Measurements from ENCODE around the gene TMTC2. TPM values are rescaled to one million over a fixed set of nuclear protein-coding genes. Genes with fewer than 3 reads are reported as not detected.

The TMTC2 gene
- total RNA-seq, 1 donor from 2014 or later, result 25.5 TPM

DNA sequence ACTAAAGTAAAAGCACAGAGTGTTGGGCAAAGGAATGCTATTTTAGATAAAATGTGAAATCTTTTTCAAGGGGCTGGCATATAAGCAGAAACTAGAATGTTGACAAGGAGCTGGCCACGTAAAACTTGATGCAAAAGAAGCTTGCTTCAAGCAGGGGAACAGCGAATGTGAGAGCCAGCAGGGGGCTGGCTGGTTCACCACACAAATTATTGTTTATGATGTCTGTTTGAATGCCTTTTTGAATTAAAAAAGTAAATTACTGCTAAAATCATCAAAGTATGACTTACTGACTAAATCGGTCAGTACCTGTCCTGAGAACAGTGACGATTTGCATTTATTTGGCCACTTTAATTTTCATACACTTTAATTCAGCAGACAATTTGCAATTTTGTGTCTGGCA is 38.9 kb upstream of the TMTC2 start:
- H3K9me3 ChIP-seq (ENCODE audit: low read depth), result no peaks in the 10 kb centered on the region
- H3K4me3 Mint-ChIP-seq, result no peak overlapping the region
- H3K36me3 Mint-ChIP-seq, result no peaks in the 10 kb centered on the region
- peaks cover 7% of the 10 kb centered on the region for H3K4me1 ChIP-seq
- peak overlapping the region; percentile 64 for H2AFZ ChIP-seq (replicated peaks)
- peaks cover 12% of the 10 kb centered on the region for H3K4me1 Mint-ChIP-seq
- H4K20me1 ChIP-seq (ENCODE audit: low read depth), result no peaks in the 10 kb centered on the region
- H3K9me3 Mint-ChIP-seq, result no peaks in the 10 kb centered on the region
- no peak overlapping the region for H3K4me2 ChIP-seq
- no peaks in the 10 kb centered on the region for H3K36me3 ChIP-seq
- H3K79me2 ChIP-seq (ENCODE audit: low read depth), result no peaks in the 10 kb centered on the region
- DNase-seq (ENCODE audit: low spot score), result no peak
- H3K27ac Mint-ChIP-seq, result no peak overlapping the region
- H3K27me3 ChIP-seq, result no peaks in the 10 kb centered on the region
- no peak overlapping the region for H3K9ac ChIP-seq
- no peaks in the 10 kb centered on the region for H3F3A ChIP-seq (ENCODE audit: low read depth)
- TF ChIP-seq, protein P1, sequence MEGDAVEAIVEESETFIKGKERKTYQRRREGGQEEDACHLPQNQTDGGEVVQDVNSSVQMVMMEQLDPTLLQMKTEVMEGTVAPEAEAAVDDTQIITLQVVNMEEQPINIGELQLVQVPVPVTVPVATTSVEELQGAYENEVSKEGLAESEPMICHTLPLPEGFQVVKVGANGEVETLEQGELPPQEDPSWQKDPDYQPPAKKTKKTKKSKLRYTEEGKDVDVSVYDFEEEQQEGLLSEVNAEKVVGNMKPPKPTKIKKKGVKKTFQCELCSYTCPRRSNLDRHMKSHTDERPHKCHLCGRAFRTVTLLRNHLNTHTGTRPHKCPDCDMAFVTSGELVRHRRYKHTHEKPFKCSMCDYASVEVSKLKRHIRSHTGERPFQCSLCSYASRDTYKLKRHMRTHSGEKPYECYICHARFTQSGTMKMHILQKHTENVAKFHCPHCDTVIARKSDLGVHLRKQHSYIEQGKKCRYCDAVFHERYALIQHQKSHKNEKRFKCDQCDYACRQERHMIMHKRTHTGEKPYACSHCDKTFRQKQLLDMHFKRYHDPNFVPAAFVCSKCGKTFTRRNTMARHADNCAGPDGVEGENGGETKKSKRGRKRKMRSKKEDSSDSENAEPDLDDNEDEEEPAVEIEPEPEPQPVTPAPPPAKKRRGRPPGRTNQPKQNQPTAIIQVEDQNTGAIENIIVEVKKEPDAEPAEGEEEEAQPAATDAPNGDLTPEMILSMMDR (IDR thresholded peaks at IDR 0.05), result no peak
- no peak for TF ChIP-seq EZH2phosphoT487 (IDR thresholded peaks at IDR 0.05)
- TF ChIP-seq EZH2 (IDR thresholded peaks at IDR 0.05), result no peak
- no peak overlapping the region for H3K27ac ChIP-seq
- H3K4me3 ChIP-seq, result no peak overlapping the region
- H3K27me3 Mint-ChIP-seq (ENCODE audit: insufficient read depth, low read depth), result peaks cover 3% of the 10 kb centered on the region

- no peaks in the 10 kb centered on the region for H3K79me2 ChIP-seq (ENCODE audit: low read depth)
- no peaks in the 10 kb centered on the region for H3K9me3 ChIP-seq (ENCODE audit: low read depth)
- H2AFZ ChIP-seq (replicated peaks), result peak overlapping the region; percentile 64
- no peak overlapping the region for H3K9ac ChIP-seq
- no peaks in the 10 kb centered on the region for H3K9me3 Mint-ChIP-seq
- no peak for TF ChIP-seq EZH2 (IDR thresholded peaks at IDR 0.05)
- no peak for TF ChIP-seq EZH2phosphoT487 (IDR thresholded peaks at IDR 0.05)
- TF ChIP-seq, protein P1 (IDR thresholded peaks at IDR 0.05), result no peak
- H3K4me1 Mint-ChIP-seq, result peaks cover 12% of the 10 kb centered on the region
- H3K27ac Mint-ChIP-seq, result no peak overlapping the region
- H3K4me3 Mint-ChIP-seq, result no peak overlapping the region
- no peak overlapping the region for H3K4me3 ChIP-seq
- H3K36me3 ChIP-seq, result no peaks in the 10 kb centered on the region
- no peaks in the 10 kb centered on the region for H3F3A ChIP-seq (ENCODE audit: low read depth)
- no peaks in the 10 kb centered on the region for H3K27me3 ChIP-seq
- no peak overlapping the region for H3K27ac ChIP-seq
- no peaks in the 10 kb centered on the region for H3K27me3 Mint-ChIP-seq (ENCODE audit: insufficient read depth, low read depth)
- no peak for DNase-seq (ENCODE audit: low spot score)
- H3K4me2 ChIP-seq, result no peak overlapping the region
- H3K36me3 Mint-ChIP-seq, result no peaks in the 10 kb centered on the region
- no peaks in the 10 kb centered on the region for H4K20me1 ChIP-seq (ENCODE audit: low read depth)
- H3K4me1 ChIP-seq, result peaks cover 7% of the 10 kb centered on the region
Measured at GRCh38 chr12:82648259-82648909, 38.3 kb upstream of the TMTC2 start.

- Mint-ChIP-seq H3K27ac (no peak overlapping the region), H3K27me3 (ENCODE audit: insufficient read depth, low read depth) (no peaks in the 10 kb centered on the region), H3K4me1 (peaks cover 12% of the 10 kb centered on the region), H3K36me3 (no peaks in the 10 kb centered on the region), H3K9me3 (no peaks in the 10 kb centered on the region), H3K4me3 (no peak overlapping the region)
- TF ChIP-seq EZH2 (IDR thresholded peaks at IDR 0.05) (no peak), EZH2phosphoT487 (IDR thresholded peaks at IDR 0.05) (no peak)
- H3K79me2 ChIP-seq (ENCODE audit: low read depth), result no peaks in the 10 kb centered on the region
- peaks cover 7% of the 10 kb centered on the region for H3K4me1 ChIP-seq
- H4K20me1 ChIP-seq (ENCODE audit: low read depth), result no peaks in the 10 kb centered on the region
- no peak overlapping the region for H3K4me2 ChIP-seq
- H2AFZ ChIP-seq (replicated peaks), result peak overlapping the region; percentile 22
- no peak overlapping the region for H3K9ac ChIP-seq
- DNase-seq (ENCODE audit: low spot score), result no peak
- no peaks in the 10 kb centered on the region for H3K36me3 ChIP-seq
- H3K27ac ChIP-seq, result no peak overlapping the region
- no peaks in the 10 kb centered on the region for H3K9me3 ChIP-seq (ENCODE audit: low read depth)
- no peaks in the 10 kb centered on the region for H3K27me3 ChIP-seq
- H3K4me3 ChIP-seq, result no peak overlapping the region
- no peaks in the 10 kb centered on the region for H3F3A ChIP-seq (ENCODE audit: low read depth)
Measured at GRCh38 chr12:82650627-82651337, 35.9 kb upstream of the TMTC2 start.

GRCh38 chr12:82651489-82651888 is 35.2 kb upstream of the TMTC2 start:
- Mint-ChIP-seq H3K4me3 (no peak overlapping the region), H3K9me3 (no peaks in the 10 kb centered on the region), H3K27me3 (ENCODE audit: insufficient read depth, low read depth) (no peaks in the 10 kb centered on the region), H3K4me1 (peaks cover 12% of the 10 kb centered on the region), H3K36me3 (no peaks in the 10 kb centered on the region), H3K27ac (no peak overlapping the region)
- Histone ChIP-seq H3K4me3 (no peak overlapping the region), H3K4me2 (no peak overlapping the region), H4K20me1 (ENCODE audit: low read depth) (no peaks in the 10 kb centered on the region), H3K4me1 (peaks cover 7% of the 10 kb centered on the region), H3K9ac (no peak overlapping the region), H3K36me3 (no peaks in the 10 kb centered on the region), H2AFZ (replicated peaks) (no peak overlapping the region), H3K9me3 (ENCODE audit: low read depth) (no peaks in the 10 kb centered on the region), H3K27me3 (no peaks in the 10 kb centered on the region), H3K27ac (no peak overlapping the region), H3K79me2 (ENCODE audit: low read depth) (no peaks in the 10 kb centered on the region), H3F3A (ENCODE audit: low read depth) (no peaks in the 10 kb centered on the region)
- DNase-seq (ENCODE audit: low spot score), result no peak
- TF ChIP-seq EZH2 (IDR thresholded peaks at IDR 0.05), result no peak
- TF ChIP-seq, protein P1 (IDR thresholded peaks at IDR 0.05), result no peak
- TF ChIP-seq EZH2phosphoT487 (IDR thresholded peaks at IDR 0.05), result no peak
